ENCODE data around the gene CCDC50.

CCDC50 gene

DNA sequence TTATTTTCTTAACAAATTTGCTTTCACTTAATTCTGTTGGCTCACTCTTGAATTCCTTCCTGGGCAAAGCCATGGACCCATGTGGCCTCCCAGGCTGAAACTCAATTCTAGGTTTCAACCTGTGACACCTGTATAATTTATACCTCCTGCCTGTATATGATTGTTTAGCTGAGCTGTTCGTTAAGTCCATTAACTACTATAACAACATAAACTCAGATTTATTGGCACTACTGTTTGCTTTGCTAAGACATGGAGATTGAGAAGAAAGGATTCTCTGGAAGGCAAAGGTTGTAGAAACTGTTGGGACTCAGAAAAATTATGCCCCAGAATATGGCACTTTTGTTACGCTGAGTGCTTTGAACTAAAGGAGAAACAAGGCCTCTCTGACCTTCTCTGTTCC, 26.7 kb upstream of the CCDC50 start:
- TF ChIP-seq GATA3 (IDR thresholded peaks at IDR 0.05; ENCODE audit: low read depth, low read length), result no peak
- TF ChIP-seq GATA2 (IDR thresholded peaks at IDR 0.05; ENCODE audit: low read depth, low read length), result no peak

DNA sequence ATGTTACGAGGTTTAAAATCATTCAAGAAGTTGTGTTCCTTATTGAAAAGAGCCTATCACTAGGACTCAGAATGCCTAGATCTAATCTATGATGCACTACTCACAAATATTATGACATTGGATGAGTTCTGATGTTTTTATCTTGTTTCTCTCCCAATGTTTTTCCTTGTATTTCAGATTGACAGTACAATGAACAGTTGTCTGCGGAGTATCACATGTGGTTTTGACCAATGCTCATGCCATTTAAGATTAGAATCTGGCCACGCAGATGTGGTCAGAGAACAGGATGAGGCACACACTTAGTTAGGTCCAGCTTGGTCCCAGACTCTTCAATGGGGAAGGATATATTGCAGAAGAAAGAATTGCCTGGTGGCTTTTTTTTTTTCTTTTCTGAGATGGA, 25.6 kb upstream of the CCDC50 start:
- TF ChIP-seq GATA3 (IDR thresholded peaks at IDR 0.05; ENCODE audit: low read depth, low read length), result no peak
- peak; percentile 24; the same call in 1 of the 2 replicates for TF ChIP-seq GATA2 (IDR thresholded peaks at IDR 0.05; ENCODE audit: low read depth, low read length)

DNA sequence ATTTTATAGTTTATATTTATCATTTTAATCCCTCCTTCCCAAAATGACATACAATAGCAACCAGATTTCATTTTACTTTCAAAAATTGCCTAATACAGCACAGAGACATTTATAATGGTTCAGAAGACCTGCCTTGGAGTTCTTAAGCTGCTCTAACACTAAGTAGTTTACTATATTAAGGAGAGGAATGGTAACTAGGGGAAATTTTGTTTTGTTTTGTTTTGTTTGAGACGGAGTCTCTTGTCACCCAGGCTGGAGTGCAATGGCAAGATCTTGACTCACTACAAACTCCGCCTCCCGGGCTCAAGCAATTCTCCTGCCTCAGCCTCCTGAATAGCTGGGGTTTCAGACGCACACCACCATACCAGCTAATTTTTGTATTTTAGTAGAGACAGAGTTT, 22.8 kb upstream of the CCDC50 start:
- TF ChIP-seq GATA2 (IDR thresholded peaks at IDR 0.05; ENCODE audit: low read depth, low read length), result no peak
- no peak for TF ChIP-seq GATA3 (IDR thresholded peaks at IDR 0.05; ENCODE audit: low read depth, low read length)

DNA sequence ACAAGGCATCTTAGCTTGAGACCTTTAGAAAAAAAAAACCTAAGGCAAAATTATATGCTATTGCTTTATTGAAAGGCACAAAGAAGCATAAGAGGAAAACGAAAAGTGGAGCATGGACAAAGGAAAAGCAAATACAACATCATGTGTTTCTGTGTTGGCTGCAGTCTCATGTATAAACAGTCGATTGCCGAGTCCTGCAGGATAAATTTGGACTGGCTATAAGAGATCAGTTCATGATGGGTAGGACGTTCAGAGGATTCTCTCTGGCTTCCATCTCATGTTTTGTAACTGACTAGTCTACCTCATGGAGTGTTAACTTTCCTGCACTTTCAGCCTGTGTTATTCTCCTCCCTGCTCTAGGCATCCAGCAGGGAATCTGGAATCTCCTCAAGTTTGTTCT, 21.9 kb upstream of the CCDC50 start:
- no peak for TF ChIP-seq GATA3 (IDR thresholded peaks at IDR 0.05; ENCODE audit: low read depth, low read length)
- no peak for TF ChIP-seq GATA2 (IDR thresholded peaks at IDR 0.05; ENCODE audit: low read depth, low read length)

DNA sequence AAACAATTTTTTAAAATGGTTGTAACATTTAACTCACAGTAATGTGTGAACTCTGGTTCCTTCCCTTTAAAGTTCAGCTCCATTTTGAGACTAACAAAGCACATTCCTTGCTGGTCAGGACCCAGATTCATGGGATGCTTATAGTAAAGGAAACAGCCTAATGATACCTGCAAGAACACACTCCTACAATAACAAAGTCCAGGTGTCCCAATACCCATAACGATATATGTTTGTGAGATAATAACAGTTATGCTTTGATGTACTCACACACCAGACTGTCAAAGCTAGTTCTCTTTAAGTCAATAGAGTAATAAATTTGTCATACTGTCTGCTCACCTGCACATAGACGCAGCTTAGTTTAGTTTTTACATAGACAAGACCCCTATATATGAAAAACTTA, 15.9 kb upstream of the CCDC50 start:
- TF ChIP-seq GATA3 (IDR thresholded peaks at IDR 0.05; ENCODE audit: low read depth, low read length) (no peak), GATA2 (IDR thresholded peaks at IDR 0.05; ENCODE audit: low read depth, low read length) (no peak)

DNA sequence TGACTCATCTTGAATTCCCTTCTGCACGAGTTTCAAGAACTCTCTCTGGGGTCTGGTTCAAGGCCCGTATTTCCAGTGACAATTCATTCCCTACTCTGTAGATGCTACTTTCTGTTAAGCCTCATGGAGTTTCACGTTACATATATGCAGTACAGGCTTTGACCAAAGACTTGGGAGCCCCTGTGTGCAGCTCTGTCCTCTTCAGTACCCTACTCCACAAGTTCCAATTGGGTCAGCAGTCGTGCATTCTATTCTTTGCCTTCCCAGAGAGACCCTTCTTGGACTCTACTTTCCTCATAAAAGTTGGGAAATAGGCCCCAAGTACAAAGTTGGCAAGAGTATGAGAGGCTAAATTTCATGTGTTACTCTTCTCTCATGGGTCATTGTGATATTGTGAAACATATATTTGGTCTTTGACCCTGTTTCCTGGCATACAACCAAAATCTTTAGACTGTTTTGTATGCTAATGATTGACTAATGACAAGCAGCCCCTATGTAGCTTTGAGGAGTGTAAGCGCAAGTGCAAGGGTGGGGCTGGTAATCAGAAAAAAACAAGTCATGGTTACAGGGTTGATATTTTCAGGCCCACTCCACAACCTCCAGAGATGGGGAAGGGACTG, 15.0 kb upstream of the CCDC50 start:
- TF ChIP-seq GATA2 (IDR thresholded peaks at IDR 0.05; ENCODE audit: low read depth, low read length), result no peak
- no peak for TF ChIP-seq GATA3 (IDR thresholded peaks at IDR 0.05; ENCODE audit: low read depth, low read length)

DNA sequence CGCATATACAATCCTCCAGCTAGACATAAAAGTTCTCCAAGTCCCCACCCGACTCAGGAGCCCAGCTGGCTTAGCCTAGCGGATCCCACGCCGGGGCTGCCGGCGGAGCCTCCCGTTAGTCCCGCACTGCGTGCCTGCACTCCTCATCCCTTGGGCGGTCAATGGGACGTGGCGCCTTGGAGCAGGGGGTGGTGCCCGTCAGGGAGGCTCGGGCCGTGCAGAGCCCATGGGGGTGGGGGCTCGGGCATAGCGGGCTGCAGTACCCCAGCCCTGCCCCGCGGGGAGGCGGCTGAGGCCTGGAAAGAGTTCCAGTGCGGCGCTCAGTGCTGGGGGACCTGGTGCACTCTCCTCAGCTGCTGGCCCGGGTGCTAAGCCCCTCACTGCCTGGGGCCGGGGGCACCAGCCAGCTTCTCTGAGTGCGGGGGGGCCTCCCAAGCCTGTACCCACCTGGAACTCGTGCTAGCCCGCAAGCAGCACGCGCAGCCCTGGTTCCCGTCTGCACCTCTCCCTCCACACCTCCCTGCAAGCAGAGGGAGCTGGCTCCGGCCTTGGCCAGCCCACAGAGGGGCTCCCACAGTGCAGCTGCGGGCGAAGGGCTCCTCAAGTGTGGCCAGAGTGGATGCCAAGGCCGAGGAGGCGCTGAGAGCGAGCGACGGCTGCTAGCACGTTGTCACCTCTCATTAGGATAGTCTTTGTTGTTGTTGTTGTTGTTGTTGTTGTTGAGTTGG, 12.2 kb upstream of the CCDC50 start:
- TF ChIP-seq GATA2 (IDR thresholded peaks at IDR 0.05; ENCODE audit: low read depth, low read length) (no peak), GATA3 (IDR thresholded peaks at IDR 0.05; ENCODE audit: low read depth, low read length) (no peak)

DNA sequence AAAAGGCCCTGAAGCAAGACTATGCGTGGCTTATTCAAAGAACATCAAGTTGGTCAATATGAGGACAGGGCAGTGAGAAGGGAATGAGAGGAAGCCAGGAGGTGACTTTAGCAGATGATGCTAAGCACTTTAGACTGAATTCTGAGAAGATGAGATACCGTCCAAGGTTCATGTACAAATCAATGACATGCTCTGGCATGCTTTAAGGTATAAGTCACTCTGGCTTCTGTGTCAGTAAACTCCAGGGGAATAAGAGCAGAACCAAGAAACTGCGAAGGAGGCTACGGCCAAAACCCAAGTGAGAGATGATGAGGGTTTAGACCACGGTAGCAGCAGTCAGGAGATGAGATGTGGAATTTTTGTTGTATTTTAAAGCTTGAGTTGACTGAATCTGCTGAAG, 8.9 kb upstream of the CCDC50 start:
- TF ChIP-seq GATA2 (IDR thresholded peaks at IDR 0.05; ENCODE audit: low read depth, low read length) (no peak), GATA3 (IDR thresholded peaks at IDR 0.05; ENCODE audit: low read depth, low read length) (no peak)

DNA sequence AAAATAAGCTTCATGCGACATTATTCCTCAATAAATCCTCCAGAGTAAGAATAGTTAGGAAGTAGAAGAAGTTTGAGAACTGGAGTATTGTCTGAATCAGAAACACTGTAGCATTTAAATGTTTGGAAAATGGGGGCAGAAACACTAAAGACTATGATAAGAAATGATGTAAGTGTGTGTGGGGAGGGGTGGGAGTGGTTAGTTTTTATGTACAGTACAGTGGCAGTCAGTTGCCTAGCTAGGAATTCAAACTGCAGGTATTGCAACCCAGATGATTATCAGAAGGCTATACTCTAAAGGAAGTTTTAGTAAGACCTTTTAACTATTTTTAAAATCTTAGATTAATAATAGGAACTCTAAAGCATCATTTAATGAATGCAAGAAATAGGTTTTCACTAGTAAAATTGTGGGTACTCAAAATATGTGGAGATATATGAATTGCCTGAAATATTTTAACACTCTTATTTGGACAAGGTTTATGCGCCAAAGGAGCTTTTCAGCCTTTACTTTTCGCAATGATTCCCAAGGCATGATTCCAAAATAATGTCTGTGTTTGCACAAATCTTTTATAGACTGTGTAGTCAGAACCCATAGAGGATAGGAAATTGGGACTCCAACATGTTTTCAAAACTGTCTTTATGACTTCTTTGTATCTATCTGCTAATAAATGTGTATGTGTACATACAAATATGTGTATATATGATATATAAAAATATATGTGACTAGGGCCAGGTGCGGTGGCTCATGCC, 8.0 kb upstream of the CCDC50 start:
- no peak for TF ChIP-seq GATA3 (IDR thresholded peaks at IDR 0.05; ENCODE audit: low read depth, low read length)
- no peak for TF ChIP-seq GATA2 (IDR thresholded peaks at IDR 0.05; ENCODE audit: low read depth, low read length)

DNA sequence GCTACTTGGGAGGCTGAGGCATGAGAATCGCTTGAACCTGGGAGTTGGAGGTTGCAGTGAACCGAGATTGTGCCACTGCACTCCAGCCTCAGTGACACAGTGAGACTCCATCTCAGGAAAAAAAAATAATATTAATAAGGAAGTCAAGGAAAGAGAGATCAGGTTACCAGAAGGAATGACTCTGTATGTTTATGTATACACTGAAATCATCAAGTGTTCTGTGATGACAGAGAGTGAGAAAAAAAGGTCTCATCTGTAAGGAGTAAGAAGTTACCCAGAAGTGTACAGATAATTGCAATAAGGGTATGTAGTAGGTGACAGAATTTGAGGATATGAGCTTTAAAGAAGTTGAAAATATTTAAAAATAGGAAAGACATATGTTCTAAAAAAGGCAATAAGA, 4.3 kb upstream of the CCDC50 start:
- TF ChIP-seq GATA3 (IDR thresholded peaks at IDR 0.05; ENCODE audit: low read depth, low read length) (no peak), GATA2 (IDR thresholded peaks at IDR 0.05; ENCODE audit: low read depth, low read length) (no peak)

DNA sequence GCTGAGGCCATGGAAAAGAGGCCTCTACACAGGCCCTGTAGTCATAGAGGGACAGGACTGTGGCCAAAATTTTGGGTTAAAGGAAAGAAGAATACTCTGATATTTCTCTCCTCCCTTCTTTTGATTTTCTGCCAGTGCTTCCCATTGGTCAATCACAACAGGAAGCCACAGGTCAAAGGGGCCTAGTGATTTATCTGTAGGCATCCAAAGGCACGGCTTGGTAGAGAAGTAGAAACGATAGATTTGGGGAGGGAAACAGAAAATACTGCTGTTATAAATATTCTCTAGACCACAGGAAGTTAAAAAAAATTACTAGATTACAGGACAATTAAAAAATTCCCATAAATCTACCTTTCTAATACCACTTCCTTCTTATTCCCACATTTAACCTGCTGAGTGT, 1.7 kb upstream of the CCDC50 start:
- no peak for TF ChIP-seq GATA3 (IDR thresholded peaks at IDR 0.05; ENCODE audit: low read depth, low read length)
- no peak for TF ChIP-seq GATA2 (IDR thresholded peaks at IDR 0.05; ENCODE audit: low read depth, low read length)

DNA sequence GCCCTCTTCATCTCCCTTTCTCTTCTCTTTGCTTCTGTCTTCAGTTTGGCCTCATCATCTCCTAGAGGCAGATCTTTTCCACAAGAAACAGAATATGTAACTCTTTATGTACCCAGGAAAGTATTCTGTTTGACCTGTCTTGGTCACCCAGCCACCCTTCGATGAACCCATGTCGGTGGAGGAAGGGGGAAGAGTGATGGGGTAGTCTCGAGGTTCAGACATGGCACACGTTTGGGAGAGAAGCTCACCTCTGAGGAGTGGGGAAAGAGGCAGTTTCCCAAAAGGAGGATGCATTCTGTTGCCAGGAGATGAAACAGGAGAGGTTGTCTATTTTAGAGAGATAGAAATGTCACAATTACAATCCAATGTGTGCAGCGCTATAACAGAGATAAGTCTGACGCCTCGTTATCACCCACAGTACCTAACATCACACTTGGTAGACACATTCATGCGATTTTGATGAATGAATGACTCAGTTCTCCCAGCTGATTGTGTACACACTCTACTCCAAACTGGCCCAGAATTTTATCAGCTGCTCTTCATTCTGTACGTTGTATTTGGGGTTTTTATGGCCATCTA, 722 bp upstream of the CCDC50 start:
- no peak for TF ChIP-seq GATA2 (IDR thresholded peaks at IDR 0.05; ENCODE audit: low read depth, low read length)

DNA sequence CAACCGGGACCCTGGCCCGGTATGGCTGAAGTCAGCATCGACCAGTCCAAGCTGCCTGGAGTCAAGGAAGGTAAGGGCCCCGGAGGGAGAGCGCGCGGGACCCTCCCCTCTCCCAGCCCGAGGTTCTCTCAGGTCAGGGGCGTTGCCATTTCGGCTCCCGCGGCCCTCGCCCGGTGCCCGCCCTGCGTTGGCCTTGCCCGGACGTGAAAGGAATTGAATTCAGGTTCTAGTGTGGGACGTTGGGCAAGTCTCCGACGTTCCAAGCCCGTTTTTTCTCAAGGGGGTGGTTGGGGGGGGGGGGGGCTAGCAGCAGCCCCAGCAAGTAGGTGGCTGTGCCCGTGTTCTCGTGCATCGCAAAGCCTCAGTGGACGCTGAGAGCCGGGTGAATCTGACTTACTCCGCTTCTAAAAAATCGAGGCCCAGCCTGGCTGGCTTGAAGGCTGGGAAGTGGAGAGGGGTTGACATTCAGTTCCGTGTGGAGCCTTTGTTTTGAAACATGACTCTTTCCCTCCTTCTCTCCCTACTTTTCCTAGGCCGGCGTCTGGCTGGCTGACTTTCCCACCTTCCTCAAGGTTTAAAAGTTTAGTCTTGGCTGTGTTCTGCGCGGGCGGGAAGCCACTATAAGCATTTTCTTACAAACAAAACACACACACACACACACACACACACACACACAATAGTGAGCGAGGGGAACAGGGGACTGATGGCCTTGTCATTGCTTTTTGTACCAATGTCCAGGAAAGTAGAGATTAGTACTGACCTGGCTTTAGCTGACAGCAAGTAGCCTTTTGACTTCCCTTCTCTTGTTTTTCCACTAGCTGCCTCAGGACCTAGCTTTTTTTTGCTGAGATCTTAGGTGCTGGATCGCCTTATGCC, 698 bp downstream of the CCDC50 start, which contains the start of gene UTS2B:
Gene UTS2B (minus strand): TSS at position 873 of the 876 bp plus-strand sequence. CDS start 48,337 bp downstream, outside the sequence.
- TF ChIP-seq GATA2 (IDR thresholded peaks at IDR 0.05; ENCODE audit: low read depth, low read length), result no peak
- TF ChIP-seq GATA3 (IDR thresholded peaks at IDR 0.05; ENCODE audit: low read depth, low read length), result no peak

All from SH-SY5Y (cell line).